Stimulated activated naive CD4-positive, alpha-beta T cell (primary cell): ENCODE data around the gene KCNG1.
"Not testable (repeated sequence)": the region's sequence is repeated elsewhere in the genome, so short reads cannot be mapped to it uniquely, and the experiment has no call there.

ENCODE experiments used
- DNase-seq, 6 experiments: peaks; one replicate each; lab custom pipeline; 2025; lab: John Stamatoyannopoulos, UW

KCNG1 gene

DNA sequence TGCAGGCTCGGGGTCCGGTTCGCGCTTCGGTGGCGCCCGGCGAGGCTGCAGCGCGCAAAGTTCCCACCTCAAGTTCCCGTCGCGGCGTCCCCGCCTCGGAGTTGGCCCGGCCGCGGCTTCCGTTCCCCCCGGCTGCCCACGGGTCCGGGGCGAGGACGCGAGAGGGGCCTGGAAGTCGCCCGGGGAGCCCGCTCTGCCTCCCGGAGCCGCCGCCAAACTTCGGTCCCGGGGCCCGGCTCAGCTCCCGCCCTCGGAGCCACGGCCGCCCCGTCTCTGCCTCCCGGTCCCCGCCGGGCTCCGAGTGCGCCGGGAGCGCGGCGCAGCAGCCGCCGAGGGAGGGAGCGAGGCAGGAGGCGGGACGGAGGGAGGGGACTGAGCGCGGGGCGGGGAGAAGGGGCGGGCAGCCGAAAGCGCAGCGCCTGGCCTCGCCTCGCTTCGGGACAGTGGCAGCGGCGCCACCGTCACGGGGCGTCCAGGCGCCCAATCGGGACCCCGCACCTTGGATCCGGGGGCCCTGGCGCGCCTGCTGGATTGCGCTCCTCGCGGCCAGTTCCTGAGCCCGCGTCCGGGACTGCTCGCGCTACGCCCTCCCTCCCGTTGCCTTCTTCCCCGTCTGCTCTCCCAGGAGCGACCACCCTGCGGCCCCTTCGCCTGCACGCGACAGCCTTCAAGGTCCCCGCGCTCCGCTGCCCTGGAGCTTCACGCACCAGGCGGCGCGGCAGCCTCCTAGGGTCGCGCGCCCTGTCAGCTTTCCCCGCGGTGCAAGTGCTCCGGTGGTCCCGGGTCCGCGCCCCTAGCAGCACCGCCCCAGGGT lies at the start of gene KCNG1:
Gene KCNG1, minus strand, starts transcription at position 305 of the 814 bp plus-strand sequence. CDS start 12,769 bp downstream, outside the sequence.
- DNase-seq = no peak

- DNase-seq = no peak
These were observed 47.7 kb upstream of the KCNG1 start for GRCh38 chr20:51070621-51071020.

DNA sequence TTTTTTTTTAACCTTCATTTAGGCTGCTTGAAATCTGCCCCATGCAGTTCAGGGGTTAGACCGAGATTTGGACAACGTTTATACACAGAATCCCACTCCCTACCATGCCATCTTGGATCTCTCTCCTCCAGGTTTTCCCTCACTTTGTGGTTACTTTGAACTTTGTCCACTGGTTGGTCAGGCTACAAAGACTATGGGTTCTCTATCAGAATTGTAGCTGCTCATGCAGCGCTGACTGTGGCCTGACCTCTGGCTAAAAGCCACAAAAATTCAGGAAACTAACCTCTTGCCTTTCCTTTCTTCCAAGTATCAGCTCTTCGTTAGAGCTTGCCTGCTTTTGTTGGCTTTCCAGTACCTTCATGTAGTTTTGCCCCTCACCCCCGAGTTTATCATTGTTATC lies 44.9 kb upstream of the KCNG1 start:
- DNase-seq = no peak

DNA sequence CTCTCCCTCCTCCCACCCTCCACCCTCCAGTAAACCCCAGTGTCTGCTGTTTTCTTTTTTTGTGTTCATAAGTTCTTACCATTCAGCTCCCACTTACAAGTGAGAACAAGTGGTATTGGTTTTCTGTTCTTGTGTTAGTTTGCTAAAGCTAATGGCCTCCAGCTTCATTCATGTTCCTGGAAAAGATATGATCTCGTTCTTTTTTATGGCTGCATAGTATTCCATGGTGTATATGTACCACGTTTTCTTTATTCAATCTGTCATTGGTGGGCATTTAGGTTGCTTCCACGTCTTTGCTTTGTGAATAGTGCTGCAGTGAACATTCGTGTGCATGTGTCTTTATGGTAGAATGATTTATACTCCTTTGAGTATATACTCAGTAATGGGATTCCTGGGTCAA lies 42.7 kb upstream of the KCNG1 start:
- DNase-seq = no peak

GRCh38 chr20:51064137-51064536 lies 41.2 kb upstream of the KCNG1 start:
- DNase-seq = no peak

- DNase-seq = no peak
These were observed 39.2 kb upstream of the KCNG1 start for GRCh38 chr20:51062065-51062464.

- no peak for DNase-seq
These were observed 38.6 kb upstream of the KCNG1 start for GRCh38 chr20:51061418-51062045.

- no peak for DNase-seq
These were observed 37.4 kb upstream of the KCNG1 start for GRCh38 chr20:51060301-51060700.

GRCh38 chr20:51059862-51060261 lies 37.0 kb upstream of the KCNG1 start:
- no peak for DNase-seq

DNA sequence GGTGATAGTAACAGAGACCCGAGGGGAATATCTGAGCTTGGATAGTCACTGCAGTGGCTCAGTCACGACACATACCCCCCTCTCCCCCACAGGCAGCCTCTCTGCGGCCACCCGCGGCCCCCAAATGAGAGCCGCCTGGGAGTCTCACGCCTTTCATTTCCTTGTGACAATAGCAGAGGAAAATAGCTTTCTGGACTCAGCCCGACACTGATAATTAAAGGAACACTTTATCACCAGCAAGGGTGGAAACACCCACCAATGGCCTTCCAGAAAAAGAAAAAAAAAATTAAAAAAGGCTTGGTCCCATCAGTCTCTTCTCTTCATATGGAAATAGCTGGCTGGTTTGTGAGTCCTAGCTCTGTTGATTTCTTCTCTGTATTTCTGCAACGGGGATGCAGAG lies 35.1 kb upstream of the KCNG1 start:
- DNase-seq = no peak

GRCh38 chr20:51054233-51054632 lies 31.3 kb upstream of the KCNG1 start:
- no peak for DNase-seq

DNA sequence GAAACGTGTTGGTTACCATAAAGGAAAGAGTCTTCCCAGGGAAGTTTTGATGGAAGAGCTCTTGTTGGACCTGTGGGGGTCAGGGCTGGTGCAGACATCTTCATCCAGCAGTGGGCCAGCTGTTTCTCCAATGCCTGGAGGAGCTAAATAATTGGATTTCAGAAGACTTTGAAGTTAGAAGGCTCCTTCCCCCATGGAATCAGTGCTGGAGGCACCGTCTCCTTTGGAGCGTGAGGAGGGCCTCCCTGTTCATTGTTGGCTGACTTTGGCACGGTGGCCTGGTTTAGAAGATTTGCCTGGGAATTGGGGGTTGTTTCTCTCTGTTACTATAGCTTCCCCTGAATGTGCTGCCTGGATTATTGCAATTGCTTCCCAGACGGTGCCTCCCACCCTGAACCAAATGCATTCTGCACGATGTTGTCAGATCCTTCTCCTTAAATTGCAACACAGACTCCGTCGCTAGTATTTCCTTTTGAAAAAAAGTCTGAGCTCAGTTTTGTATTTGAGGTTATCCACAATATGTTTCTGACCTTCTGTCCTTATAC lies 27.7 kb upstream of the KCNG1 start:
- no peak for DNase-seq

DNA sequence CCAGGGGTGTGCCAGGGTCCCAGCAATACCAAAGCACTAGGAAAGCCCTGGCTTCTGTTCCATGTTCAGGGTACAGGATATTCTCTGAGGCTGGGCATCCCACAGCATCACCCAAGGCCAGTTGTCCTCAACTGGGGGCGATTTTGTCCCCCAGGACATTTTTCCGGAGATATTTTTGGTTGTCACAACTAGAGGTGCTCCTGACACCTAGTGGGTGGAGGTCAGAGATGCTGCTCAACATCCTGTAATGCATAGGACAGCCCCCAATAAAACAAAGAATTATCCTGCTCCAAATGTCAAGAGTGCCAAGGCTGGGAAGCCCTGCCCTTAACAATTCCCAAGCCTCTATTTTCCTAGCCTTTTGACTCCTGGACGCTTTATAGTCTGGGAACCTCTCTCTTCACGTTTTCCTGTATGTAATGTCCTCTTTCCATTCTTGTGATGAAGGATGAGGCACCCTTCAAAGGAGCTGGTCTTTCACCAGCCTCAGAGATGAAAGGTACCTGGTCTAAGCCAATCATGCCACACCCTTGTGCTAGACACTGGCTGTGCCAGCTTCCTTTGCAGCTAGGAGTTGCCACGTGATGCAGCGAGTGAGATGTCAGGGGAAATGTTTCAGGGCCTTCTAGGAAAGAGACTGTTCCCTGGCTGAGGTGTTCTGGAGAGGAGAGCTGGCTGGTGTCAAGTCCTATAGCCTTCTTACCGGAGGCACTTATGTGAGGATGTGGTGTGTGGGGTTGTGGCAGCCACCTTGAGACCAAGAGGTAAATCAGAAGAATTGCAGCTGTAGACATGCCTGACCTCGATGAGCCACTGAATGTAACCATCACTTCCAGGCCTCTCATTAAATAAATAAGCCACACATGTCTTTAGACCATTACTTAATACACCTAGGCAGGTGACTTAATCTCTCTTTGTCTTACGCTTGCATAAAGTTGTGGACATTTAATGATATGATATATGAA lies 23.4 kb upstream of the KCNG1 start:
- DNase-seq = no peak

GRCh38 chr20:51045492-51045891 lies 22.6 kb upstream of the KCNG1 start:
- not testable (repeated sequence) for DNase-seq

GRCh38 chr20:51044796-51045195 lies 21.9 kb upstream of the KCNG1 start:
- no peak for DNase-seq

DNA sequence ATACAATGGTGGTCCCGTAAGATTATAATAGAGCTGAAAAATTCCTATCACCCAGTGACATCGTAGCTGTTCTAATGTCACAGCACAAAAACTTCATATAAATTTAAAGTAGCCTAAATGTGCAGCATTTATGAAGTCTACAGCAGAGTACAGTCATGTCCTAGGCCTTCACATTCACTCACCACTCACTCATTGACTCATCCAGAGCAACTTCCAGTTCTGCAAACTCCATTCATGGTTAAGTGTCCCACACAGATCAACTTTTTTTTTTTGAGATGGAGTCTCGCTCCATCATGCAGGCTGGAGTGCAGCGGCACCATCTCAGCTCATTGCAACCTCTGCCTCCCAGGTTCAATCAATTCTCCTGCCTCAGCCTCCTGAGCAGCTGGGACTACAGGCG lies 20.9 kb upstream of the KCNG1 start:
- DNase-seq = no peak

DNA sequence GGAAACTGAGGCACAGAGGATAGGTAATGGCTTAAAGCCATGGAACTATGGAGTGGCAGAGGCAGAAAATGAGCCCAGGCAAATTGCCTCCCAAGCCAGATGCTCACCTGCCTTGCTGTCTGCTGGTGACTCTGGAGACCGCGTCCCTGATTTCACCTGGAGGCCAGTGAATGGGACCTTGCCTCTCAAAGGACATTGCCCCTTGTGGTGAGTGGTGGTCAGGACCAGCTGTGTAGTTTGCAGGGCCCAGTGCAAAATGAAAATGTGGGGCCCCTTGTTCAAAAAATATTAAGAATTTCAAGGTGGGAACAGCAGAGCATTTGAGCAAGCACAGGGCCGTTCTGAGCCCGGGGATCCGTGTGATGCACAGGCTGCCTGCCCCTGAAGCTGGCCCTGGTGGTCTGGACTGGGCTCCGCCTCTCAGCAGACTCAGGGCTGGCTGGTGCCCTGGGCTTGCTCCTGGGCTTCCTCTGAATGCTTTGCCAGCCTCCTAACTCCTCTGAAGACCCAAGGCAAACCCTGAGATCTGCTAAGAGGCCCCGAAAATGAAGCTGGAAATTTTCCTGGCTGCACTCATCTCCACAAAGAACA lies 19.8 kb upstream of the KCNG1 start:
- no peak for DNase-seq

DNA sequence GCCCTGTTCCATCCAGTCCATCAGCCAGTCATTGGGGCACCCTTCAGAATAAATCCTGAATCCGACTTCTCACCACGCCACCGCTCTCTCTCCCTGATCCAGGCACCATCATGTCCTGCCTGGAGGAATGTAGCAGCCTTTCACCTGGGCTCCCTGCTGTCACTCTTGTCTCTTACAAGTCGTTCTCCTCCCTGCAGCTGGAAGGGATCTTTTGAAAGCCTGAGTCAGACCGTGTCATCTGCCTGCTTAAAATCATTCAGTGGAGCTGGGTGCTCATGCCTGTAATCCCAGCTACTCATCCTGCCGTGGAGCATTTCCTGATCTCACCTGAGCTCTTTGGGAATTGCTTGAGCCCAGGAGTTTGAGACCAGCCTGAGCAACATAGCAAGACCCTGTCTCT lies 19.2 kb upstream of the KCNG1 start:
- no peak for DNase-seq

GRCh38 chr20:51037532-51038115 lies 14.7 kb upstream of the KCNG1 start:
- no peak for DNase-seq

DNA sequence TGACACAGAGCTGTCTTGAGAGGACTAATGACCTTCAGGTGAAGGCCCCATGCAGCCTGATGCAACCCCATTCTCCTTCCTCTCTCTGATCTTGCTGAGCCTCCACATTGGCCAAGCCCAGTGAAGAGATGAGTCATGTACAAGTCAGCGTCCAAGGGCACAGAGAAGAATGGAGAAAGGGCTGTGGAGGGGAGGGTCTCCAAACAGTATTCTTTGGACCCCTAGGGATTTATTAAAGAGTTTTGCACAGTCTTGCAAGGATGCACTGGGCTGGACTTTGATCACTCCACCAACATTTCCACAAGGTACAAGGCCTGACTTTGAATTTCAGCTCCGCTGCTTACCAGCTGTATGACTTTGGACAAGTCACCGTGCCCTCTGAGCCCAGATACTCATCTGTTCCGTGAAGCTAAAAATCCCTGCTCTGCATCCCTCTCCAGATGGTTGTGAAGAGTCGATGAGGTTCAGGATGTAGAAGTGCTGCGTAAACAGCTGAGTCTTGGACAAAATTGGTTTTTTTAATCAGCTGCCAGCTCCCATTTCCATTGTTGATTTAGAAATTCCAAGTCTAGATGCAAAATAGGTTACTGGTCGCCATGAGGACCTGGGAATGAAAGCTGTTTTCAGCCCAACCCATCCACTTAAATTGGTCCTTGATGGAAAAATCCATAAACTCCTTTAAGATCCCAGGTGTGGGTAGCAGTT lies 14.1 kb upstream of the KCNG1 start:
- no peak for DNase-seq

- no peak for DNase-seq
These were observed 13.3 kb upstream of the KCNG1 start for GRCh38 chr20:51036226-51036625.
